Measurements from ENCODE around the gene TPM4.
"Not testable (repeated sequence)": the region's sequence is repeated elsewhere in the genome, so short reads cannot be mapped to it uniquely, and the experiment has no call there.

The TPM4 gene

DNA sequence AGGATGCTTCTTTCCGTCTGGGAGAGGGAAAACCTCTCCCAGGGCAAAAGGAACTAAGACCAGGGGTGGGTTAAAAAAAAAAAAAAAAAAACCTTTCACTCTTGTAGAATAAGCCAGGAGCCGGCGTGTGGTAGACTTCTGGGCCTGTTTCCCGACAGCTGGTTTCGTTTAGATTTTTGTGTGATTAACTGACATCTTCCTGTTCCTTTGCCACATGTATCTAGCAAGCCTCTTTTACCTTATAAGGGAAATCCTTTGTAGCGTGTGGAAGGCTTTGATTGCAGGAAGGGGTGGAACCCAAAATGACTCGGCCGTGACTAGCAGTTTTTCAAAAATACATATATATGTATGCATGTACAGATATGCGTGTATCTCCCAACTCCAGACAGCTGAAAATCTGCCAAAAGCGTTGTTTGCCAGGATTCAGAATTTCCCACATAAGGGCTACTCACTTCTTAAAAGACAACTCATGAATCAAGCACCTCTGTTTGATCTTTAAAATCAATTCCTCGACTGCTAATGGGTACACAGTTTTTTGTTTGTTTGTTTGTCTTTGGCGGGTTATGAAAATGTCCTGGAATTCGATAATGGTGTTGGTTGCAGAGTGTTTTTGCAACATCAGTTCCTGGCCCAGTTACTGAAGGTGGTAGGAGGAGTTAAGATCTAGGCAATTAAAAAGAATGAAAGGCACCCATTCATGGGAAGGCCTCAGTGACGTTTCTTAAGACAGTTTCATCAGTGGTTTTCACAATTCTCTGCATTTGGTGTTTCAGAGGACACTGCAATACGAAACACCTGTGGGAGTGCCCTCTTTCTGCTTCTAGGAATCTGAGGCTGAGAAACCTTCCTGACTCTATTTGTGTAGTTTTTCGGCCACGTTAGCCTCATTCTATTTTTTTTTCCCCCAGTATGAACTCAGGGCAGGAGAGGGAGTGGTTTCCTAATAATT lies 2.7 kb downstream of the TPM4 start:
- H3K27me3 ChIP-seq (replicated peaks; ENCODE audit: control insufficient read depth, insufficient read depth, low read length, poor library complexity, severe bottlenecking) = no peaks in the 10 kb centered on the region
- H3K4me3 ChIP-seq (ENCODE audit: insufficient read depth, low read depth, low read length, poor library complexity, severe bottlenecking) = peak overlapping the region; percentile 92
- no peaks in the 10 kb centered on the region for H3K9me3 ChIP-seq (ENCODE audit: control insufficient read depth, low read length)
- H3K4me1 ChIP-seq (ENCODE audit: control insufficient read depth, insufficient read depth, low read length, poor library complexity, severe bottlenecking) = peaks cover 37% of the 10 kb centered on the region
- H3K27ac ChIP-seq (ENCODE audit: insufficient read depth, low read length, poor library complexity, severe bottlenecking) = peak overlapping the region; percentile 89
- peaks cover 28% of the 10 kb centered on the region for H3K36me3 ChIP-seq (ENCODE audit: control insufficient read depth, insufficient read depth, low read length)
- DNase-seq = peak; percentile 59 to 68 (median 68)

DNA sequence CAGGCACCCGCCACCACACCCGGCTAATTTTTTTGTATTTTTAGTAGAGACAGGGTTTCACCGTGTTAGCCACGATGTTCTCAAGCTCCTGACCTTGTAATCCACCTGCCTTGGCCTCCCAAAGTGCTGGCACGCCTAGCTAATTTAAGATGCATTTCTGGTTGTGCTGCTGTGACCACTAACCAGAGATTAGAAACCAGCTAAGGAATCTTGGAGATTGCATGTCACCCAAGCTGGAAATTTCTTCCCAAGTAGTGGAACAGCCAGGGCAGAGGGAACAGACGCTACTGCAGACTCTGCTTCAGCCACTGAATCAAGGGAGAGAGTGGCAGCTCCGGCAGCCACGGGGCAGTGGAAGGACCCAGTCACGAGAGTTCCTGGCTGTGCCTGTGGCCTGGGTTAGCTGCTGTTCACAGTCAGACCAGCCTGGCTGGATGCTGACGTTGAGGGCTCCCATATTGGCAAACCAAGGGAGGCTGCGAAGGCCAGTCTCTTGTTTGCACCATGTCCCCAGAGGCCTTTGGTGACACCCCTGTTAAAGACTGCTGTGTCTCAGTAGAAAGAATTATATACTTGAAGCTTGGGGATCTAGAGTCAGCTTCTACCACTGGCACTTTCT lies 7.9 kb downstream of the TPM4 start:
- H3K4me1 ChIP-seq (ENCODE audit: control insufficient read depth, insufficient read depth, low read length, poor library complexity, severe bottlenecking) = peaks cover 37% of the 10 kb centered on the region
- H3K36me3 ChIP-seq (ENCODE audit: control insufficient read depth, insufficient read depth, low read length) = peaks cover 60% of the 10 kb centered on the region
- no peak overlapping the region for H3K4me3 ChIP-seq (ENCODE audit: insufficient read depth, low read depth, low read length, poor library complexity, severe bottlenecking)
- H3K27ac ChIP-seq (ENCODE audit: insufficient read depth, low read length, poor library complexity, severe bottlenecking) = no peak overlapping the region
- no peak for DNase-seq
- no peaks in the 10 kb centered on the region for H3K27me3 ChIP-seq (replicated peaks; ENCODE audit: control insufficient read depth, insufficient read depth, low read length, poor library complexity, severe bottlenecking)
- H3K9me3 ChIP-seq (ENCODE audit: control insufficient read depth, low read length) = no peaks in the 10 kb centered on the region

DNA sequence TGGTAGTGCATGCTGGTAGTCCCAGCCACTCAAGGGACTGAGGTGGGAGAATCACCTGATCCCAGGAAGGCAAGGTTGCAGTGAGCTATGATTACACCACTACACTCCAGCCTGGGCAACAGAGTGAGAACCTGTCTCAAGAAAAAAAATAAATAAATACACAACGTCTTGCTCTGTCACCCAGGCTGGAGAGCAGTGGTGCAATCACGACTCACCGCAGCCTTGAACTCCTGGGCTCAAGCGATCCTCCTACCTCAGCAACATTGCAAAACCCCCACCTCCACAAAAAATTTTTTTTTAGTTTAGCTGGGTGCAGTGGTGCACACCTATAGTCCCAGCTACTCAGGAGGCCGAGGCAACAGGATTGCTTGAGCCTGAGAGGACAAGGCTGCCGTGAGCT lies 8.8 kb downstream of the TPM4 start:
- Histone ChIP-seq H3K9me3 (ENCODE audit: control insufficient read depth, low read length) (no peaks in the 10 kb centered on the region), H3K27me3 (replicated peaks; ENCODE audit: control insufficient read depth, insufficient read depth, low read length, poor library complexity, severe bottlenecking) (no peaks in the 10 kb centered on the region), H3K4me1 (ENCODE audit: control insufficient read depth, insufficient read depth, low read length, poor library complexity, severe bottlenecking) (peaks cover 32% of the 10 kb centered on the region), H3K36me3 (ENCODE audit: control insufficient read depth, insufficient read depth, low read length) (peaks cover 69% of the 10 kb centered on the region), H3K27ac (ENCODE audit: insufficient read depth, low read length, poor library complexity, severe bottlenecking) (peak overlapping the region; percentile 51), H3K4me3 (ENCODE audit: insufficient read depth, low read depth, low read length, poor library complexity, severe bottlenecking) (no peak overlapping the region)
- DNase-seq = no peak

DNA sequence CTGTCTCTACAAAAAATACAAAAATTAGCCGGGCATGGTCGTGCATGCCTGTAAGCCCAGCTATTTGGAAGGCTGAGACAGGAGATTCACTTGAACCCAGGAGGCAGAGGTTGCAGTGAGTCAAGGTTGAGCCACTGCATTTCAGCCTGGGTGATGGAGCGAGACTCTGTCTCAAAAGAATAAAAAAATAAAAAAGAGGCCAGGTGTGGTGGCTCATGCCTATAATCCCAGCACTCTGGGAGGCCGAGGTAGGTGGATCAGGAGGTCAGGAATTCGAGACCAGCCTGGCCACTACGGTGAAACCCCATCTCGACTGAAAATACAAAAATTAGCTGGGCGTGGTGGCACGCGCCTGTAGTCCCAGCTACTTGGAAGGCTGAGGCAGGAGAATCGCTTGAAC lies 11.1 kb downstream of the TPM4 start:
- H3K27ac ChIP-seq (ENCODE audit: insufficient read depth, low read length, poor library complexity, severe bottlenecking); DNase-seq; H3K27me3 ChIP-seq (replicated peaks; ENCODE audit: control insufficient read depth, insufficient read depth, low read length, poor library complexity, severe bottlenecking); H3K4me3 ChIP-seq (ENCODE audit: insufficient read depth, low read depth, low read length, poor library complexity, severe bottlenecking); H3K9me3 ChIP-seq (ENCODE audit: control insufficient read depth, low read length): not testable (repeated sequence)
- peaks cover 21% of the 10 kb centered on the region for H3K4me1 ChIP-seq (ENCODE audit: control insufficient read depth, insufficient read depth, low read length, poor library complexity, severe bottlenecking)
- peaks cover 78% of the 10 kb centered on the region for H3K36me3 ChIP-seq (ENCODE audit: control insufficient read depth, insufficient read depth, low read length)

DNA sequence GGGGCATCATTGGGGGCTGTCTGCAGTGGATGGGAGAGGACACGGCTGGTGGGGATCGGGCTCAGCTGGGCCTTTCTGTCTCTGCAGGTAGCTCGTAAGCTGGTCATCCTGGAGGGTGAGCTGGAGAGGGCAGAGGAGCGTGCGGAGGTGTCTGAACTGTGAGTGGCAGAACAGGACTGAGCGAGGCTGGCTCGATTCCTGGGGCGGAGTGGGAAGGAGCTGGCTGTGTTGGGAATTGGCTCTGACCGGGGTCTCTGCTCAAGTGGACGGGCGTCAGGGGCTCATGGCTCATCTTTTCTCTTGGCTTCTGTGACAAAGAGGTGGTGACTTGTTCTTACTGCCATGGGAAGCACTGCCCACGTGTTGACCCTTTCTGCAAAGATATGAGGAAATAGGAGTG lies 11.6 kb downstream of the TPM4 start:
- no peak for DNase-seq
- no peaks in the 10 kb centered on the region for H3K9me3 ChIP-seq (ENCODE audit: control insufficient read depth, low read length)
- H3K4me3 ChIP-seq (ENCODE audit: insufficient read depth, low read depth, low read length, poor library complexity, severe bottlenecking) = no peak overlapping the region
- H3K4me1 ChIP-seq (ENCODE audit: control insufficient read depth, insufficient read depth, low read length, poor library complexity, severe bottlenecking) = peaks cover 21% of the 10 kb centered on the region
- peaks cover 78% of the 10 kb centered on the region for H3K36me3 ChIP-seq (ENCODE audit: control insufficient read depth, insufficient read depth, low read length)
- no peak overlapping the region for H3K27ac ChIP-seq (ENCODE audit: insufficient read depth, low read length, poor library complexity, severe bottlenecking)
- no peaks in the 10 kb centered on the region for H3K27me3 ChIP-seq (replicated peaks; ENCODE audit: control insufficient read depth, insufficient read depth, low read length, poor library complexity, severe bottlenecking)

DNA sequence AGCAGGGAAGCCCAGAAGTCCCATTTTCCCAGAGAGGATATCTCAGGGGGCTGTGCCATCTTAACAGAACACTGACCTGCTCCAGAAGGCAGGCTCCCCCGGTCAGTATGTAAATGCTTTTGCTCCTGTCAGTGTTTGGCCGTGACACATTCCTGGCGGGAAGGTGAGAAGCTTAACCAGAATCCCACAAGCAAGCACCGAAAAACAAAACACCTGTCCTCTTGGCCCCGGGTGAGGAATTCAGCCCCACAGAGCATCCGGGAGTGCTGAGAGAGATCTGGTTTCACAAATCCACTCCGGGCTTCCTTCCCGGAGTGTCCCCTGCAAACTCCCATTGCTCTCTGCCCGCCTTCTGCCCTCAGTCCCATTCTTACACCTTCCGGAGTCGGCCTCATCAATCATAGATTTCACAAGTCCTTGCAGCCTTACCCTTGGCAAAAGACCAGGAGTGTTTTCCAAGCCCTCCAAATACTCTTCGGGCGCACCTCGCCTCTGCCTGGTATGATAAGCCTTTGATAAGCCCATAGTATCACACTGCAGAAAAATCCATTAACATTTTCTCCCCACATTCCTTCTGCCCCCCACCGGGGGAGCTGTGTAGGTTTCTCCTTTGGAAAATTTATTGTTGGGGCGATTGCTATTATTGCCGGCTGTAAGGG lies 12.2 kb downstream of the TPM4 start:
- no peaks in the 10 kb centered on the region for H3K27me3 ChIP-seq (replicated peaks; ENCODE audit: control insufficient read depth, insufficient read depth, low read length, poor library complexity, severe bottlenecking)
- DNase-seq = no peak
- H3K4me1 ChIP-seq (ENCODE audit: control insufficient read depth, insufficient read depth, low read length, poor library complexity, severe bottlenecking) = peaks cover 21% of the 10 kb centered on the region
- peaks cover 78% of the 10 kb centered on the region for H3K36me3 ChIP-seq (ENCODE audit: control insufficient read depth, insufficient read depth, low read length)
- no peak overlapping the region for H3K4me3 ChIP-seq (ENCODE audit: insufficient read depth, low read depth, low read length, poor library complexity, severe bottlenecking)
- H3K9me3 ChIP-seq (ENCODE audit: control insufficient read depth, low read length) = no peaks in the 10 kb centered on the region
- H3K27ac ChIP-seq (ENCODE audit: insufficient read depth, low read length, poor library complexity, severe bottlenecking) = no peak overlapping the region

DNA sequence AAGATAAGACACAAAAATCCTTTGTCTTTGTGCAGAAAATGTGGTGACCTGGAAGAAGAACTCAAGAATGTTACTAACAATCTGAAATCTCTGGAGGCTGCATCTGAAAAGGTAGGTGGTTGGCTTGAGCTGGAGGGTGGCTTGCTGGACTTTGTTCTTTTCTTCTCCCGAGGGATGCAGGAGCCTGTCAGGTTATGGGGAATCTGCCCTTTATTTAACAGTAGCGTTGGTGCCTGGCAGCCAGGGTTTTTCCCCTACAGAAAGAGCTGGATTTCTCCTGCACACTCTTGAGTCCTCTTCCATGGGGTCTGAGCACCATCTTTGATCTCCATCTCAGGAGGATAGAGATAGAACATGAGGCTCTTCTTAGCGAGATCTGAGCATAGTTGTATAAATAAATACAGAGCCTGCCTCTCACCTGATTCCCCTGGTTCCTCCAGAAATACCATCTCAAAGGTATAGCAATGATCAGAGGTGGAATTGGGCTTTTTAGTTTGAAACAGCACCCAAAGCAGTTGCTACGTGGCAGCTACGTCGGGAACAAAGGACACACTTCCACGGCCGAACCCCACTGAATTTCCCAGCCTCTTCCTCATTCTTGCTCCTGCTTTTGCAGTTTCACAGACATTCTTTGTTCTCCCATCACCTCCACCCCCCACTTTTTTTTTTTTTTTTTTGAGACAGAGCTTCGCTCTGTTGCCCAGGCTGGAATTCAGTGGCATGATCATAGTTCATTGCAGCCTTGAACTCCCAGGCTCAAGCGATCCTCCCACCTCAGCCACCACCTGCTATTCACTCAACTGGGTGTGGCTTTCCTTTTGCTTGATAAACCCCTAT lies 12.9 kb downstream of the TPM4 start:
- Histone ChIP-seq H3K9me3 (ENCODE audit: control insufficient read depth, low read length) (no peaks in the 10 kb centered on the region), H3K4me3 (ENCODE audit: insufficient read depth, low read depth, low read length, poor library complexity, severe bottlenecking) (no peak overlapping the region), H3K27me3 (replicated peaks; ENCODE audit: control insufficient read depth, insufficient read depth, low read length, poor library complexity, severe bottlenecking) (no peaks in the 10 kb centered on the region), H3K36me3 (ENCODE audit: control insufficient read depth, insufficient read depth, low read length) (peaks cover 77% of the 10 kb centered on the region), H3K27ac (ENCODE audit: insufficient read depth, low read length, poor library complexity, severe bottlenecking) (no peak overlapping the region), H3K4me1 (ENCODE audit: control insufficient read depth, insufficient read depth, low read length, poor library complexity, severe bottlenecking) (peaks cover 21% of the 10 kb centered on the region)
- DNase-seq = no peak

DNA sequence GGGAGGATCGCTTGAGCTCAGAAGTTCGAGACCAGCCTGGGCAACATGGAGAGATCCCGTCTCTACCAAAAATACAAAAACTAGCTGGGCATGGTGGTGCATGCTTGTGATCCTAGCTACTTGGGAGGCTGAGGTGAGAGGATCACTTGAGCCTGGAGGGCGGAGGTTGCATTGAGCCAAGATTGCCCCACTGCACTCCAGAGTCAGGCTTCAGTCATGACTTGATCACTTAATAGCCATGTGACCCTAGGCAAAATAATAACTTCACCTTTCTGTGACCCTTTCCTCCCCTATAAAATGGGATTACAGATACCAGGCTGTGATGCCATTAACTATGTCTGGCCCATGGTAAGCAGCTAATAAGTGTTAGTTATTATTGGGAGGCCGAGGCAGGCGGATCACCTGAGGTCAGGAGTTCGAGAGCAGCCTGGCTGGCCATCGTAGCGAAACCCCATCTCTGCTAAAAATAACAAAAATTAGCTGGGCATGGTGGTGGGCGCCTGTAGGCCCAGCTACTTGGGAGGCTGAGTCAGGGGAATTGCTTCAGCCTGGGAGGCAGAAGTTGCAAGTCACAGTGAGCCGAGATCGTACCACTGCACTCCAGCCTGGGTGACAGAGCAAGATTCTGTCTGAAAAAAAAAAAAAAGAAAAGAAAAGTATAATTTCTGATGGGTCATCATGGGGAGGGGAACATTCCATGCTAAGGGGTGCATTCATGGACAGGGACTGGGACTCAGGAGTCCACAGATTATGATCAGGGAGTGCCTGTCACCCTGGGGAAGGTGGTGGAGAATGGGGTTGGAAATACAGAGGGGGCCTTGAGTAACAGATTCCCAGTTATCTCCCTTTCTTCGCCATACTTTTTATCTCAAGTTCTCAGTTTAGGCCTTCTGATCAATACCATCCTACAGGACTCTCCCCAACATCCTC lies 15.5 kb downstream of the TPM4 start:
- H3K27ac ChIP-seq (ENCODE audit: insufficient read depth, low read length, poor library complexity, severe bottlenecking) = no peak overlapping the region
- H3K36me3 ChIP-seq (ENCODE audit: control insufficient read depth, insufficient read depth, low read length) = peaks cover 92% of the 10 kb centered on the region
- no peaks in the 10 kb centered on the region for H3K27me3 ChIP-seq (replicated peaks; ENCODE audit: control insufficient read depth, insufficient read depth, low read length, poor library complexity, severe bottlenecking)
- no peaks in the 10 kb centered on the region for H3K9me3 ChIP-seq (ENCODE audit: control insufficient read depth, low read length)
- no peak for DNase-seq
- peaks cover under 1% of the 10 kb centered on the region for H3K4me1 ChIP-seq (ENCODE audit: control insufficient read depth, insufficient read depth, low read length, poor library complexity, severe bottlenecking)
- H3K4me3 ChIP-seq (ENCODE audit: insufficient read depth, low read depth, low read length, poor library complexity, severe bottlenecking) = no peak overlapping the region

Measured in effector memory CD4-positive, alpha-beta T cell (primary cell).